Testis (tissue), 3 donors: Measurements from ENCODE around the gene A4GNT. TPM values are rescaled to one million over a fixed set of nuclear protein-coding genes. Genes with fewer than 3 reads are reported as not detected.

Experiments used
- DNase-seq: peaks from one replicate; pipeline ENCODE4 v3.0.0-alpha.2; 2019
- H3K27ac ChIP-seq, 2 donors: fragments of 200-600 bp; sonication (generic); one replicate each; pipeline ENCODE4 v1.5.1; 2019
- H3K27me3 ChIP-seq: fragments of 200-600 bp; sonication (generic); one replicate; pipeline ENCODE4 v1.5.1; 2019
- H3K36me3 ChIP-seq: fragments of 200-600 bp; sonication (generic); one replicate; pipeline ENCODE4 v1.5.1; 2017; ENCODE audit warnings: low read depth; ENCODE audit errors: missing control alignments
- H3K4me1 ChIP-seq: fragments of 200-600 bp; sonication (generic); one replicate; pipeline ENCODE4 v1.5.1; 2019
- H3K4me3 ChIP-seq, 2 donors: fragments of 200-600 bp; sonication (generic); one replicate each; pipeline ENCODE4 v1.5.1; 2017 to 2019
- H3K9me3 ChIP-seq: fragments of 200-600 bp; sonication (generic); one replicate; pipeline ENCODE4 v1.5.1; 2017
- CTCF ChIP-seq, 3 experiments: fragments of 450-650 bp in 2 of 3; fragments of 200-600 bp in 1 of 3; sonication (generic) in 1 of 3; IDR thresholded peaks; one replicate each; pipeline ENCODE4 v1.5.1; 2016 to 2019; ENCODE audit warnings: antibody characterized with exemption in 3 of 3, mild to moderate bottlenecking in 2 of 3, moderate library complexity in 1 of 3
- POLR2A ChIP-seq: fragments of 450-650 bp; IDR thresholded peaks from one replicate; pipeline ENCODE4 v1.6.1; 2017; ENCODE audit warnings: antibody characterized with exemption, mild to moderate bottlenecking, moderate library complexity
- WGBS, 2 donors: methylation state at CpG; one replicate each; pipeline ENCODE4 v1.1.5; 2018; 5-methylcytosine and 5-hydroxymethylcytosine counted together
- intact Hi-C: fragments of 100-400 bp; cut with DNase I; formaldehyde crosslinking; loops from one replicate; pipeline ENCODE4 v1.15.1; 2023; ENCODE audit warnings: low total_unique reads
- polyA plus RNA-seq: library from polyadenylated mRNA; stranded (reverse); fragments of 350-450 nt; fragmentation: Illumina TruSeq; extraction: RNeasy Lipid Tissue Mini Kit (QIAGEN cat#74804); gene quantifications from one replicate; pipeline ENCODE4 v1.2.3, GENCODE V29; 2014; ENCODE audit warnings: low read depth, low replicate concordance; ENCODE audit not compliant: insufficient read depth
- total RNA-seq, 2 donors: library from RNA; depleted of rRNA; stranded (reverse); fragments of >200 nt; gene quantifications; one replicate each; pipeline ENCODE4 v1.2.3, GENCODE V29; 2016

A4GNT gene
- total and polyA plus RNA-seq, 3 donors from 2014 or later: not detected

- H3K9me3 ChIP-seq: no peaks in the 10 kb centered on the region
- intact Hi-C loops: no loop called here
- no peak overlapping the region for H3K27ac ChIP-seq
- TF ChIP-seq CTCF (IDR thresholded peaks at IDR 0.05): no peak
- no peak for TF ChIP-seq POLR2A
- H3K4me3 ChIP-seq: no peak overlapping the region
- H3K4me1 ChIP-seq: no peaks in the 10 kb centered on the region
- WGBS, 2 donors: 62 to 63% methylated on average over 8 of the region's 8 CpGs
- DNase-seq: no peak
- H3K36me3 ChIP-seq: no peaks in the 10 kb centered on the region
- H3K27me3 ChIP-seq: no peaks in the 10 kb centered on the region
These were observed 49.9 kb downstream of the A4GNT start for GRCh38 chr3:138082085-138082991.

- no peak for DNase-seq
- Histone ChIP-seq H3K27ac (no peak overlapping the region), H3K4me3 (no peak overlapping the region), H3K4me1 (no peaks in the 10 kb centered on the region), H3K27me3 (no peaks in the 10 kb centered on the region), H3K36me3 (no peaks in the 10 kb centered on the region), H3K9me3 (no peaks in the 10 kb centered on the region)
- intact Hi-C loops: no loop called here
- 78 to 83% methylated on average over 5 of the region's 5 CpGs for whole genome bisulfite sequencing, 2 donors
- TF ChIP-seq CTCF (IDR thresholded peaks at IDR 0.05): no peak
- no peak for TF ChIP-seq POLR2A
These were observed 50.7 kb downstream of the A4GNT start for GRCh38 chr3:138081371-138082084.

- no peak overlapping the region for H3K27ac ChIP-seq
- H3K4me3 ChIP-seq: no peak overlapping the region
- H3K27me3 ChIP-seq: no peaks in the 10 kb centered on the region
- intact Hi-C loops: no loop called here
- no peak for DNase-seq
- no peaks in the 10 kb centered on the region for H3K9me3 ChIP-seq
- no peaks in the 10 kb centered on the region for H3K36me3 ChIP-seq
- TF ChIP-seq CTCF (IDR thresholded peaks at IDR 0.05) (no peak), POLR2A (no peak)
- no peaks in the 10 kb centered on the region for H3K4me1 ChIP-seq
- 85 to 98% methylated on average over 5 of the region's 5 CpGs for WGBS, 2 donors
These were observed 52.3 kb downstream of the A4GNT start for GRCh38 chr3:138079901-138080300.

- no peaks in the 10 kb centered on the region for H3K36me3 ChIP-seq
- intact Hi-C loops: no loop called here
- no peaks in the 10 kb centered on the region for H3K4me1 ChIP-seq
- 0 to 73% methylated on average over 1 of the region's 1 CpG for WGBS, 2 donors
- H3K9me3 ChIP-seq: no peaks in the 10 kb centered on the region
- no peak overlapping the region for H3K27ac ChIP-seq
- DNase-seq: no peak
- TF ChIP-seq POLR2A (no peak), CTCF (IDR thresholded peaks at IDR 0.05) (no peak)
- H3K4me3 ChIP-seq: no peak overlapping the region
- H3K27me3 ChIP-seq: no peaks in the 10 kb centered on the region
These were observed 53.3 kb downstream of the A4GNT start for GRCh38 chr3:138078901-138079344.
